Hematopoietic multipotent progenitor cell treated with erythropoietin and hydrocortisone succinate and interleukin-3 and kit ligand, for 15 days (in vitro differentiated cells): Measurements from ENCODE around the gene PCDHGA1.
"Not testable (repeated sequence)": the region's sequence is repeated elsewhere in the genome, so short reads cannot be mapped to it uniquely, and the experiment has no call there.

ENCODE experiments used
- DNase-seq: peaks from one replicate; pipeline ENCODE4 v3.0.0-alpha.2; 2015; ENCODE audit warnings: low spot score

Gene PCDHGA1

DNA sequence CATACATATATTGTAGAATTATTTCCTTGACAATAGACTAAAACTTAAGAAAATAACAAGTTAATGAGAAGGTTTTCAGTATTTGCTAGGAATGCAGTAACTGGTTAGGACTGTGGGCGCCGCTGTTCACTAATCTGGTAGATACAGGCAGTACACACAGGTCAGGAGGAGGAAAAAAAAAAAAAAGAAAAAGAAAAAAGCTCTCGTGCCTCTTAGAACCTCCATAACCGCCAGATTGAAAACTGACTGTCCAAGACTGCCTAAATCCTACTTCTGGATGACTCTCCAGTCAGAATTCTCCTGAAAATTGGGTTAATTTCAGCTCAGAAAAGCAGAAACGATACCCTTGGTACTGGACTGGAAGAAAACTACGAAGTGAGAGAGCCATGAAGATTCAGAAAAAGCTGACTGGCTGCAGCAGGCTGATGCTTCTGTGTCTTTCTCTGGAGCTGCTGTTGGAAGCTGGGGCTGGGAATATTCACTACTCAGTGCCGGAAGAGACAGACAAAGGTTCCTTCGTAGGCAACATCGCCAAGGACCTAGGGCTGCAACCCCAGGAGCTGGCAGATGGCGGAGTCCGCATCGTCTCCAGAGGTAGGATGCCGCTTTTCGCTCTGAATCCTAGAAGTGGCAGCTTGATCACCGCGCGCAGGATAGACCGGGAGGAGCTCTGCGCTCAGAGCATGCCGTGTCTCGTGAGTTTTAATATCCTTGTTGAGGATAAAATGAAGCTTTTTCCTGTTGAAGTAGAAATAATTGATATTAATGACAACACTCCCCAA is at the start of gene PCDHGA1:
PCDHGA1 (plus strand) TSS at position 216 of the 782 bp plus-strand sequence.
- no peak for DNase-seq

DNA sequence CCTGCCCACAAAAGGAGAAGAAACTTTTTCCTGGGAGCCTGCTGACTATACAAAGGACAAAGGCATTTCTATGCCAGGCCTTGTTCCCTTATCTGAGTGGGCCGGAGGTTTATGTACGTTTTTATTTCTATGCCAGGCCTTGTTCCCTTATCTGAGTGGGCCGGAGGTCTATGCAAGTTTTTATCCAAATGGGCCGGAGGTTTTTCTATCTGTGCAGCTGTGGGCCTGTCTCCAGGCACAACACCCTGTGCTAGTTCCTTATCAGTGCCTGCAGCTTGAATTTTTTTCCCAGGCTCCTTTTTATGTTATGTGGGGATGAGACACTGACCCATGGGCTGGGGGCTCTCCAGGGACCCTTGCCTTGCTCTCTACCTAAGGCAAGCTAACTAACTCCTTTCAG is 31.9 kb upstream of the PCDHGA1 start:
- DNase-seq: no peak

DNA sequence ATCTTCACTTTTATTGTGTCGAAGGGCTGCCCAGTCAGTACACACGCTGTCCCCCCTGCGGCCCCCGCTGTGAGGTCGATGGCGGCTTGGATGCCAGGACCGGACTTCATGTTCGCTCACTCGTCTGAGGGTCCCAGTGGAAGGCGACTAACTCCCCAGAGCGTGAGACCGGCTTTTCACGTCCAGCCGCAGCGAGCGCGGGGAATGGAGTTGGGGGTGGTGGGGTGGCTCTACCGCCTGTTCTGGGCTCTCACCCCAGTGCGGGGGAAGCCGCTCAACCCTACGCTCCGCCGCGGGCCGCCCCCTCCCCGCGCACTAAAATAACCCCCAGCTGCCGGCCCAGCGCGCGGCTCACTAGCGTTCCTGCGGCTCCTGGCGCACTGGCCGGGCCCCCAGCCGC is 26.6 kb upstream of the PCDHGA1 start, which contains the start of gene SLC25A2:
SLC25A2 (minus strand) TSS at position 294 of the 400 bp plus-strand sequence; CDS start at position 110, 184 bp downstream.
- DNase-seq: no peak

DNA sequence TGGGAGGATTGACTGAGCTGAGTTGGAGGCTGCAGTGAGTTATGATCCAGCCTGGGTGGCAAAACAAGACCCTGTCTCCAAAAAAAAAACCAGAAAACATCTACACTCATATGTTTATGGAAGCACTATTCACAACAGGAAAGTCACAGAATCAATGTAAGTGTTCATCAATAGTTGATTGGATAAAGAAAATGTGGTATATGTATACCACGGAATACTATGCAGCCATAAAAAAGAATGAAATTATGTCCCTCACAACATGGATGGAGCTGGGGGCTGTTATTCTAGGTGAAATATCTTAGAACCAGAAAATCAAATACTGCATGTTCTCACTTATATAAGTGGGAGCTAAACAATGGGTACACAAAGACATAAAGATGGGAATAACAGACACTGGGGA is 23.7 kb upstream of the PCDHGA1 start:
- DNase-seq: no peak

DNA sequence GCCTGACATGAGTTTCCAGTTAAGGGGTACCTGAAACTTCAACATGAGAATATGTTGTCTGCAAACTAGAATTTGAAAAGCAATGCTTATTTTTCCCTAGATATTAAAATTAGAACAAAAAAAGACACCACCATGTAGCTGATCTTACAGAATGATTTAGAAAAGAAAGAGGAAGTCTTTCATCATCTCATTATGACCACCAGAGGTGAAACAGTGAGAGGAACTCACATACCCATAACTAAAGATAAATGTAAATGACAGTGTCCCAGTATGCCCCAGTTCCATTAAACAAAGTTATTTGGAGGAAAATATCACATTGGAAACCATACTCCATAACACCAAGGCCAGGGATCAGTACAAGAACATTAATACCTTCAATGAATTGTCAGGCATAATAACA is 16.6 kb upstream of the PCDHGA1 start:
- DNase-seq: no peak

DNA sequence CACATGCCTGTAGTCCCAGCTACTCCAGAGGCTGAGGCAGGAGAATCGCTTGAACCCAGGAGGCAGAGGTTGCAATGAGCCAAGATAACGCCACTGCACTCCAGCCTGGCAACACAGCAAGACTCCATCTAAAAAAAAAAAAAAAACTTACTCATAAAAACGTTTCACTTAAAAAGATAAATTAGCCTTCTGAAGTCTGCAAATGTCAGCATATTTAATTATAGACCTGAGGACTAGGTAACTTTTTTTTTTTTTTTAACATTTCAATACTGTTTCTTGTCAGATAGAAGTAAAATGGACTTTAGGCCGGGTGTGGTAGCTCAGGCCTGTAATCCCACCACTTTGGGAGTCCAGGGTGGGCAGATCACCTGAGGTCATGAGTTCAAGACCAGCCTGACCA is 13.4 kb upstream of the PCDHGA1 start:
- not testable (repeated sequence) for DNase-seq

DNA sequence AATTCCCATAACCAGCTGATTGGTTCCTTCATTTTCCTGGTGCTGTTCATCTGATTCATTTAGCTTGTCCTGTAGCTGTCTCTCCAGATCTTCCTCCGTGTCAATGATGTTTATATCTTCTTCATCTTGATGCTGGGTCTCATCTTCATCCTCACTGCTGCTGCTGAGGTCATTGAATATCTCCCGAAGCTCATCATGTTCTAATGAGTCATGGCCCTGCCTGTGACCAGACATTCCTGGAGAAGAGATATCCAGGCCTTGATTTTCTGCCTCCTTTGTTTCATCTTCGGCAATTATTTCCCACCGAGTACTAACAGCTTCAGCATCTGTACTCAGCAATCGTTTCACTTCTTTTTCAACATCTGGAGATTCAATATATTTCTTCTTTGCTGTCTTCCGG is 11.1 kb upstream of the PCDHGA1 start:
- no peak for DNase-seq

DNA sequence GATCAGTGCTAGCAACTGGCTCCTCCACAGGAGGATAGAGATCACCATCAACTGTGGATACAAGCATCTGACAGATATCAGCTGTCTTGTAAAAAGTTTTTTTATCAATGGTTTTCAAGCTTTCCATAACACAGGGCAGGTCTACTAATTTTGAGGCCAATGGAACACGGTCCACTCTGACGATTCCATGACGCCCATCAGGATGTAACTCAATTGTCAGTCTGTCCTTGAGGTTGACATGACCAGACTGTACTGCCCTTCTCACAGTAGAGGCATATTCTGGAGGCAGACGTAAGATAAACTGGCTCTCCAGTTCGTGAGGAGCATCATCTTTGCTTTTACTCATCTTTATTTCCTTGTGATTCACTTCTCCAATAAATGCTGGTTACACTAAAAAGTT is 10.6 kb upstream of the PCDHGA1 start:
- no peak for DNase-seq

DNA sequence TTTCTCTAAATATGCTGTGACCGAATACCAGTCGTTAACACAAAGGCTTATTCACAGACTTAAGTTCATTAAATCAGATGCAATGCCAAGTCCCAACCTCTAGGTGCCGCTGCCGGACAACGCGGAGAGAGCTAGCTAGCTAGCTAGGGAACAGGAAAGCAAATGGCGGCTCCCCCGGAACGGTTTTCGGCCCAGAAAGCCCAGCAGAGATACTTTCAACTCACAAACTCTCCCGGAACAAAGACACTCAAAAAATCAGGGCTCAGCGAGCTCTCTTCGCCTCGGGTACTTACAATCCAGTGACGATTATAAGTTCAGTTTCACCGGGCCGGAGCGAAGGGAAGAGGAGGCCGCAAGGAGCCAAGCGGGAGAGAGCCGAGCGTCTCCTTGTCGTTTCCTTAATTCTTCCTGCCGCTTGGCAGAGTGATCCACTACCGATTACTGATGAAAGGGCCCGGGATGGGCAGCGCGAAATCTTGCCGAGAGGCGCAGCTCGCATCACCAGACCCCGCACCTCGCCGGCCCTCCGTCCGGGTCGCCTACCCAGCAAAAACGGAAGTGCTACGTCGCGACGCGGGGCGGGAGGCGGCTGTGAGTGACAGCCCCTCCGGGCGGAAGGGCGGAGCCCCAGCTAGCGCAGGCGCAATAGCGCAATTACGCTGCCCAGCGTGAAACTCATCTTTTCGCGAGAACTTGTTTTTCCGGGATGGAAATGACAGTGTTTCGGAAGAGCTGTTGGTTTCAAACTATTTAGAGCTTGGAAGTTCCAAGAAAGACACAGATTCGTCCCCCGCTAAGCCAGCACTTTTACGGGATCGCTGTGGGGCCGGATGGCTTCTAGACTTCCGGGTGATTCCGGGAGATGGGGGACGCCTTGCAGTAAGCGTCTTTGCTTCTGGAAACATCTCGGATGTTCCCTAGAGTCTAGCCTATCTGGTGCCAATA is 9.8 kb upstream of the PCDHGA1 start, which contains the start of gene TAF7:
TAF7 (minus strand) TSS at position 560 of the 945 bp plus-strand sequence. CDS start 740 bp downstream, outside the sequence.
- DNase-seq: peak; percentile 89

DNA sequence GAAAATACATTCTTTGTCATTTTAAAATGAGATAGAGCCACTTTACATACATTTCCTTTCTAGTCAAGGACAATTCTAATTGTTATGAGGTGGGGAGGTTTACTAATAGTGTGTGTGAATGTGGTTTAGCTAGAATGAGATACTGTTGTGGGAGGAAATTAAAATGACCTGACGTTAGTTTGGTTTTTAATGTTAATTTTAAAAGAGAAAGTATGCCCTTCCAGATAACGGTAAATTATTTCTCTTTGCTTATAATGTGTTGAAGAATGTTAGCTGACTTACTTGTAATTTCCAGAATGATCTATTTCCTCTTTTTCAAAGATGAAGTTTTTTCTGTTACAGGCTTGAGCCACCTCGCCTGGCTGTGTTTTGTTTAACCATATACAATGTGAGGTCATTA is 8.1 kb upstream of the PCDHGA1 start:
- DNase-seq: no peak

DNA sequence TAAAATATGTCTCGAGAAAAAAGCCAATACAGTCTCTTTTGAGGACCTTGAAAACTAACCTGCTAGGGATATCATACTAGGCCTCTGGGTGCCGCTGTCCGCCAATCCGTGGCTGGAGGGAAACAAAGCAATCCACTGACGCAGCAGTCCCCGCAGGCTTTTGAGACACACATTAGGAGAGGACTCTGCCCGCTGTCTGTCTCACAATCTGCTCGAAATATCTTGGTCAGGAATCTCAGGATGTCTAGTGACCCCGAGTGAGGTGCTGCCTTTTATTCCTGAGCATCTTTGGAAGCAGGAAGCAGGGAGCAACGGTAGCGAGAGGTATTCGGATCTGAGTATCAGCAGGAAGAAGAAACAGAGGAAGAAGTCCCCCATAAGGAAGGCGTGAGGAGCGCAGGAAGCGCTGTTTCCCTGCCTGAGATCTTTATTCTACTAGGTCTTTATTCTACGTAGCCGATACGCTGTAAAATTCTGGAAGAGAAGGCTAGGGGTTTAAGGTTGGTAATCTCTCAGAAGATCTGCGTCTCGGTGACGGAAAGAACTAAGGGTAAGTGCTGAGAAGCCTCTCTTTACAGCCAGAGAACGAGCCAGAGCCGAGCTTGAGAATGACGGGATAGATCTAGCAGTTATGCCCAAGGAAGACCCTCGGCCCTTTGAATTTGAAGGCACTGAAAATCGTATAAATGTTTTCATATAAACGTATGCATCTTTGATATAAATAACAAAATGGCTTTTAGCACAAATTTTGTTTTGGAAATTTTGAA is 4.0 kb upstream of the PCDHGA1 start:
- no peak for DNase-seq

DNA sequence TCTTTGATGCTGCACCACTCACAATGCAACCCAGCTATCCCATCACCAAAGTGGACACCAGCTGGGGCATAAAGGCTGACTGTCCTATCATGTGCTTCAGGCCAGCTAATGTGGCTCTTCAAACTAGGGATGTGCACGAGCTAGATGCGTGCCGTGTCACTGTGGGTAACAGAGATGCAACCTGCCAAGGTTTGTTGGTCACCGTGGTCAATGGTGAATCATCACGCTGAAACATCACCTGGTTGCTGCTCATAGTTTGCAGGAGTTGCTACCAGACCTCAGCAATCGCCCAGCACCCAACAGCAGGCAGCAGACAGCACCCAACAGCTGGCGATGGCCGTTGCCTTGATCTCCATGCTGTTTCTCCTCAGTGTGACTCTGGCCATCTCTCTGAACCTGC is 2.1 kb upstream of the PCDHGA1 start:
- no peak for DNase-seq

DNA sequence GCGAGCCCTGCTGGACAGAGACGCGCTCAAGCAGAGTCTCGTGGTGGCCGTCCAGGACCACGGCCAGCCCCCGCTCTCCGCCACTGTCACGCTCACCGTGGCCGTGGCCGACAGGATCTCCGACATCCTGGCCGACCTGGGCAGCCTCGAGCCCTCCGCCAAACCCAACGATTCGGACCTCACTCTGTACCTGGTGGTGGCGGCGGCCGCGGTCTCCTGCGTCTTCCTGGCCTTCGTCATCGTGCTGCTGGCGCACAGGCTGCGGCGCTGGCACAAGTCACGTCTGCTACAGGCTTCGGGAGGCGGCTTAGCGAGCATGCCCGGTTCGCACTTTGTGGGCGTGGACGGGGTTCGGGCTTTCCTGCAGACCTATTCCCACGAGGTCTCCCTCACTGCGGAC is 2.3 kb downstream of the PCDHGA1 start:
- DNase-seq: not testable (repeated sequence)

DNA sequence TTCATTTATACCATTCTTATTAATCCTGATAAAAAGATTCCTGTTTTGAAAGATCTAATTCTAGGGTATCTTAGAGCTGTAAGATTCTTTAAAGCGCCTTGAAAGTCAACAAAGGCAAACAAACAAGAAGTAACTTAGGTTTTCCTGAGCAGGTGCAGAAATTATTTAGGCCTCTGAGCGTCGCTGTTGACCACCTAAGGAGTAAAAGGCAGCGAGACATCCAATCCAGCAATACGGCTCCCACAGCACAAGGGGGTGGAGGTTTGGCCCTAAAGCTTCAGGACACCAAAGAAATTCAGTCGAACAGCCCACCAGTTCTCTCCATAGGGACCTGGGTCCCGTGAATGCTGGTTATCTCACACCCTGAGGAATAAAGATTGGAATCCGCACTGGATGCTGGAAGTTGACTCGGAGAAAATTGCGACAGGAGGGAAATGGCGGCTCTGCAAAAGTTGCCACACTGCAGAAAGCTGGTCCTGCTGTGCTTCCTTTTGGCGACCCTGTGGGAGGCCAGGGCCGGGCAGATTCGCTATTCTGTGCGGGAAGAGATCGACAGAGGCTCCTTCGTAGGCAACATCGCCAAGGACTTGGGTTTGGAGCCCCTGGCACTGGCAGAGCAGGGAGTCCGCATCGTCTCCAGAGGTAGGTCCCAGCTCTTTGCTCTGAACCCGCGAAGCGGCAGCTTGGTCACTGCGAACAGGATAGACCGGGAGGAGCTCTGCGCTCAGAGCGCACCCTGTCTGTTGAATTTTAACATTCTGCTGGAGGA is 8.4 kb downstream of the PCDHGA1 start, which contains the start of gene PCDHGA2:
PCDHGA2 (plus strand) TSS at position 223 of the 769 bp plus-strand sequence.
- no peak for DNase-seq

DNA sequence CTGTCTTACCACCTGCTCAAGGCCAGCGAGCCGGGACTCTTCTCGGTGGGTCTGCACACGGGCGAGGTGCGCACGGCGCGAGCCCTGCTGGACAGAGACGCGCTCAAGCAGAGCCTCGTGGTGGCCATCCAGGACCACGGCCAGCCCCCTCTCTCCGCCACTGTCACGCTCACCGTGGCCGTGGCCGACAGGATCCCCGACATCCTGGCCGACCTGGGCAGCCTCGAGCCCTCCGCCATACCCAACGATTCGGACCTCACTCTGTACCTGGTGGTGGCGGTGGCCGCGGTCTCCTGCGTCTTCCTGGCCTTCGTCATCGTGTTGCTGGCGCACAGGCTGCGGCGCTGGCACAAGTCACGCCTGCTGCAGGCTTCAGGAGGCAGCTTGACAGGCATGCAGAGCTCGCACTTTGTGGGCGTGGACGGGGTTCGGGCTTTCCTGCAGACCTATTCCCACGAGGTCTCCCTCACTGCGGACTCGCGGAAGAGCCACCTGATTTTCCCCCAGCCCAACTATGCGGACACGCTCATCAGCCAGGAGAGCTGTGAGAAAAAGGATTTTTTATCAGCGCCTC is 10.6 kb downstream of the PCDHGA1 start:
- not testable (repeated sequence) for DNase-seq

DNA sequence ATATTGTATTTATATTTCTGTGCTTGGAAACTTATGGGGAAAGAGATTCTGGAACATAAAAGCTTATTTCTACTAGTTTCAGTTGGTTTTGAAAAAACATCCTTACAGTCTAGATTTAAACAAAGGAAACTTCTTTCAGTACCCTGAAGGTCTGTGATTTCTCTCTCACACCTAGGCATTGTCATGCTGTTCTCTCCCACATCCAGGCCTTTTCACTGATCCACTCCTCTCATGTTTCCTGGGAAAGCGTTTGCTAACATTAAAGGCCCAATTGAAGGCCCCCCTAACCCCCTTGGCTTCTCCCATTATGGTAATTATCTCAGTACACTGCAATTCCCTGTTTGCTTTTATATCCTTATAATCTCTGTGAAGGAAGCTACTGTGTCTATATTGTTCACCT is 12.5 kb downstream of the PCDHGA1 start:
- DNase-seq: no peak

DNA sequence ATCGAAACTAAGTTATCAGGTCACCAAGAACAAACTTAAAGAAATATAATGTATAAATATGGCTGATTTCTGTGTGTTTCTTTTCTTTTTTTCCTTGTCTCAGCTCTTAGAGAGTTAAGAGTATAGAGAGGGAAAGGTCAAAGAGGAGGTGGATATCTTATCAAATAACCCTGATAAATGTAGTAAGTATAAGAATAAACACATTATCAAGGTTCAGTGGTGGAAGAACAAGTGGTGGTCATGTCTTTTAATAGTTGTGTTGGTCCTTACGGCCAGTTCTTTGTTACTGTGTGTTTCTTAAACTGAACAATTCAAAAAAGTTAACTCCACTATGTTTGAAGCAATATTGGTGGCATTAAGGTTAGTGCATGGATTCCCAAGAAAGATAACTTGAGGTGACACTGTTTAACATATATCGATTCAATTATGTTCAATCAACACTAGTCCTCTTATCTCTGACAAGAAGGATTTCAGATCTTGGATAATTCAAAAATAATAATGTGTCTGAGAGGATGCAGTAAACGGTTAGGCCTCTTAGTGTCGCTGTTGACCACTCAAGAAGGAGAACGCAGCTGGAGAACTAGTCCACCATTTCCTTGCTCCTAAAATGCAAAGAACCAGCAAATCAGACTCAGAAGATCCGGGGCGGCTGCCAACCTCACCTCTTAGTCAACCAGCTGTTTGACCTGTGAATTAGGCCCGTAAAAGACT is 13.1 kb downstream of the PCDHGA1 start, which contains the start of gene PCDHGA3:
PCDHGA3 (plus strand) TSS at position 588 of the 711 bp plus-strand sequence. CDS start 205 bp downstream, outside the sequence.
- no peak for DNase-seq

DNA sequence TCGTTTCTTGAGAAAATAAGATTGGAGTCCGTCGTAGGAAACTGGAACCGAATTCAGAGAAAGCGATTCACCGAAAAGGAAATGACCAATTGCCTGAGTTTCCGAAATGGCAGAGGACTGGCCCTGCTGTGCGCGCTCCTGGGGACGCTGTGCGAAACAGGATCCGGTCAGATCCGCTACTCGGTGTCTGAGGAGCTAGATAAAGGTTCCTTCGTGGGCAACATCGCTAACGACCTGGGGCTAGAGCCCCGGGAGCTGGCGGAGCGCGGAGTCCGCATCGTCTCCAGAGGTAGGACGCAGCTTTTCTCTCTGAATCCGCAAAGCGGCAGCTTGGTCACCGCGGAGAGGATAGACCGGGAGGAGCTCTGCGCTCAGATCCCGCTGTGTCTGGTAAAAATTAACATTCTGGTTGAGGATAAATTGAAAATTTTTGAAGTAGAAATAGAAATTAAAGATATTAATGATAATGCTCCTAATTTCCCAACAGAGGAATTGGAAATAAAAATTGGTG is 13.7 kb downstream of the PCDHGA1 start:
- no peak for DNase-seq

DNA sequence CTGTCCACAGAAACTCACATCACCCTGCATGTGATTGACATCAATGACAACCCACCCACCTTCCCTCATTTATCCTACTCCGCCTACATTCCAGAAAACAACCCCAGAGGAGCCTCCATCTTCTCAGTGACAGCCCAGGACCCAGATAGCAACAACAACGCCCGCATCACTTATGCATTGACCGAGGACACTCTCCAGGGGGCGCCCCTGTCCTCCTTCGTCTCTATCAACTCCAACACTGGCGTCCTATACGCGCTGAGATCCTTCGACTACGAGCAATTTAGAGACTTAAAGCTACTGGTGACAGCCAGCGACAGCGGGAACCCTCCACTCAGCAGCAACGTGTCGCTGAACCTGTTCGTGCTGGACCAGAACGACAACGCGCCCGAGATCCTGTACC is 15.0 kb downstream of the PCDHGA1 start:
- no peak for DNase-seq

DNA sequence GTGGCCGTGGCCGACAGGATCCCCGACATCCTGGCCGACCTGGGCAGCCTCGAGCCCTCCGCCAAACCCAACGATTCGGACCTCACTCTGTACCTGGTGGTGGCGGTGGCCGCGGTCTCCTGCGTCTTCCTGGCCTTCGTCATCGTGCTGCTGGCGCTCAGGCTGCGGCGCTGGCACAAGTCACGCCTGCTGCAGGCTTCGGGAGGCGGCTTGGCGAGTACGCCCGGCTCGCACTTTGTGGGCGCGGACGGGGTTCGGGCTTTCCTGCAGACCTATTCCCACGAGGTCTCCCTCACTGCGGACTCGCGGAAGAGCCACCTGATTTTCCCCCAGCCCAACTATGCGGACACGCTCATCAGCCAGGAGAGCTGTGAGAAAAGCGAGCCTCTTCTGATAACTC is 15.7 kb downstream of the PCDHGA1 start:
- not testable (repeated sequence) for DNase-seq
